Measurements from ENCODE around the gene HIF1AN.

DNA sequence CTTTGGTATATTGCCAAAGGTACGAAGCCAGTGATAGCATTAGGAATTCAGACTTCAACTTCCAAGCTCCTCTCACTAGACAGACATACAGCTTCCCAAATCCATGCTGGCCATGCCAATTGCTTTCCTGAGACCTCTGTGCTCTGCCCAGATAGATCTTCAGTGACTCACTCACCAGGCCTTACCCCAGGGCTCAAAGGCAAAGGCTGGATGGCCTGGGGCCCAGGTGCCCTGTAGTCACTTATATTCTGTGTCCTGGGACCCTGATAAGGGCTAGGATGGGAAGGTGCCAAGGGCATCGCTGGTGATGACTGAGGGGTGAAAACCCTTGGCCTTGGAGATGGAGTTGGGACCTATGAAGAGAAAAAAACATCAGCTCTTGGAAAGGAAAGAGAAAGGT, 45.2 kb upstream of the HIF1AN start:
- TF ChIP-seq EZH2 (IDR thresholded peaks at IDR 0.05) (no peak), POLR2AphosphoS5 (IDR thresholded peaks at IDR 0.05; ENCODE audit: borderline replicate concordance, low read depth, low read length) (no peak)
